Activated naive CD4-positive, alpha-beta T cell treated with anti-CD3 and anti-CD28 coated beads for 36 hours (primary cell): ENCODE measurements around the gene KRT6C. TPM values are rescaled to one million over a fixed set of nuclear protein-coding genes. Genes with fewer than 3 reads are reported as not detected.
"Not testable (repeated sequence)": the region's sequence is repeated elsewhere in the genome, so short reads cannot be mapped to it uniquely, and the experiment has no call there.

Experiments
- CTCF ChIA-PET: fragments of 350-600 bp; sonication (Branson Sonifier 250); formaldehyde crosslinking; loops from one replicate; lab custom pipeline; 2021; ENCODE audit warnings: antibody characterized with exemption; lab: Charles Lee
- DNase-seq: peaks from one replicate; pipeline ENCODE4 v3.0.0-alpha.2; 2020
- H3K27ac Mint-ChIP-seq: one replicate; pipeline ENCODE4 v1.8.0; 2021; ENCODE audit warnings: mild to moderate bottlenecking, mixed read lengths
- H3K27me3 Mint-ChIP-seq: one replicate; pipeline ENCODE4 v1.8.0; 2021; ENCODE audit warnings: low read depth, mixed read lengths
- H3K36me3 Mint-ChIP-seq: one replicate; pipeline ENCODE4 v1.8.0; 2021; ENCODE audit warnings: low read depth, mixed read lengths
- H3K4me1 Mint-ChIP-seq: one replicate; pipeline ENCODE4 v1.8.0; 2021; ENCODE audit warnings: low read depth, mixed read lengths
- H3K4me3 Mint-ChIP-seq: one replicate; pipeline ENCODE4 v1.8.0; 2021; ENCODE audit warnings: mild to moderate bottlenecking, moderate library complexity, mixed read lengths
- H3K9me3 Mint-ChIP-seq: one replicate; pipeline ENCODE4 v1.8.0; 2021; ENCODE audit warnings: mixed read lengths
- intact Hi-C: fragments of 100-400 bp; cut with micrococcal nuclease; formaldehyde crosslinking; loops from one replicate; pipeline ENCODE4 v1.15.1; 2023
- total RNA-seq, 2 experiments: library from RNA; stranded (reverse); gene quantifications; one replicate each; pipeline ENCODE4 v1.2.3, GENCODE V29; 2021

Gene KRT6C
- total RNA-seq, 2 experiments from 2014 or later, result not detected

DNA sequence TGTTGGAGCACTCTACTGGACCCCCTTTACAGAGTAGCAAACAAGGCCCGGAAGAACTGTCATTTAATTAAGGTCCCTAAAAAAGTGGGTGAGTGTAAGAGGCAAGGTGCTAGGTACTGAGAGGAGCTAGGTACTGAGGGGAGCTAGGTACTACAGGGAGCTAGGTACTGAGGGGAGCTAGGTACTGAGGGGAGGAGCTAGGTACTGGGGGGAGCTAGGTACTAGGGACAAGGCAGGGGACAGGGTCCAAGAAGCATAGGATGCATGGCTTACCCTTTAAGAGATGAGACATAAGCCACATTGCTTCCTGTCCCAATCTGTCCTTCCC lies 41.7 kb upstream of the KRT6C start:
- Mint-ChIP-seq H3K36me3 (no peaks in the 10 kb centered on the region), H3K4me1 (no peaks in the 10 kb centered on the region), H3K27me3 (peaks cover 5% of the 10 kb centered on the region), H3K27ac (no peak overlapping the region), H3K4me3 (no peak overlapping the region), H3K9me3 (peaks cover 4% of the 10 kb centered on the region)
- intact Hi-C loops, result no loop called here
- CTCF ChIA-PET, result no interaction called here
- no peak for DNase-seq

DNA sequence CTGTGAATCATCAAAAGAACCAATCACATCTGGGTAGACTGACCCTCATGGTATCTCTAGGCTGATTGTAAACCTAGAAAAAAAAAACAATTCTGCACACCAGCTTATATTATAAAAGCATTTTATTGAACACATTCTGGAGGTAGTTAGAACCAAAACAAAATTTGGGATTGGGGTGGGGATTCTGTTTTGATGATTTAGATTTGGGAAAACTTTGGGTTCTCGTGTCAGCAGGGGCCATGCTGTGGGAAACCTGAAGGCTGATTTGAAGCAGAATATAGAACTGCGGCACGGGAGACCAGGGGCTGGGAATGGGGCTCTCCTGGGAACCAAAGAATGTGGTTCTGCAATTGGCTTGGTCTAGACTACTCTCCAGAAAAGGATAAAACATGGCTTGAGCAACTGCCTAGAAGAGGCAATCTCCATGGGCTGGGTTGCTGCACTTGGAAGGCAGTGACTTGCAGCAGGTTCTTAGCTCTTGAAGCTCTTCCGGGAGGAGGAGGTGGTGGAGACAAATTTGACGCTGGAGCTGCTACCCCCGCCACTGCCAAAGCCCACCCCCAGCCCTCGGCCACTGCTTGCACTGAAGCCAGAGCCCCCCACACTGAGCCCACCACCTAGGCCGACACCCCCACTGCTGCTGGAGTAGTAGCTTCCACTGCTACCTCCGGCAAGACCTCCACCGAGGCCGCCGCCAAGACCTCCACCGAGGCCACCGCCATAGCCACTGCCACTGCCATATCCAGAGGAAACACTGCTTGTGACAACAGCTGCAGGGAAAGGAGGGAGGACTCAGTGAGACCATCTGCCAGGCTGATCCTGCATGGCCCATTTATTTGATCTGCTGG lies 41.1 kb upstream of the KRT6C start:
- intact Hi-C loops, result no loop called here
- Mint-ChIP-seq H3K4me3 (no peak overlapping the region), H3K4me1 (no peaks in the 10 kb centered on the region), H3K27ac (no peak overlapping the region), H3K27me3 (peaks cover 9% of the 10 kb centered on the region), H3K36me3 (no peaks in the 10 kb centered on the region), H3K9me3 (peaks cover 6% of the 10 kb centered on the region)
- CTCF ChIA-PET, result no interaction called here
- no peak for DNase-seq

- peaks cover 10% of the 10 kb centered on the region for H3K27me3 Mint-ChIP-seq
- H3K4me1 Mint-ChIP-seq, result no peaks in the 10 kb centered on the region
- H3K27ac Mint-ChIP-seq, result no peak overlapping the region
- CTCF ChIA-PET, result no interaction called here
- no peaks in the 10 kb centered on the region for H3K36me3 Mint-ChIP-seq
- intact Hi-C loops, result no loop called here
- no peak for DNase-seq
- peaks cover 6% of the 10 kb centered on the region for H3K9me3 Mint-ChIP-seq
- no peak overlapping the region for H3K4me3 Mint-ChIP-seq
Measured at GRCh38 chr12:52513736-52514135, 40.1 kb upstream of the KRT6C start.

DNA sequence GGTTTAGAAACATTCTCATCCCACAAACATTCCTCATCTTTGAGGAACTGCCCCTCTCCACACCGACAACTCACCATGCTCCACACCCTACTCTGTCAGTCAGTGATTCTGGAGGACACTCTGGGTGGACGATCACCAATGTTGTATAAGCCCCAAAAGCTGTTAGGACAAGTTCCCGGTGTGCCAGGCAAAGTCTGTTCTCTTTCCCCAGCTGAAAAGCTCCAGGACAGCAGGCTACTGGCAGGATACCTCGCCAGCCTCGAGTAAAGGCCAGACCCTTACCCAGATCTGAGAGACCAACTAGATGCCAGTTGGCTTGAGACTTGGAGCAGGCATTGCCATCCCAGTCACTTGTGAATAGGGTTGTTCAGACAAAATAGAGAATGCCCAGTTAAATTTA lies 34.6 kb upstream of the KRT6C start:
- CTCF ChIA-PET, result interaction anchor here (0.9 to 3.2 kb wide), 4 partner anchors 9 to 351 kb away, joined by 3 to 11 read pairs (median 4); partner anchors contain the start of gene KRT5
- no peak for DNase-seq
- Mint-ChIP-seq H3K27me3 (peaks cover 35% of the 10 kb centered on the region), H3K9me3 (peaks cover 7% of the 10 kb centered on the region), H3K36me3 (no peaks in the 10 kb centered on the region), H3K4me3 (no peak overlapping the region), H3K27ac (no peak overlapping the region), H3K4me1 (peaks cover 3% of the 10 kb centered on the region)
- intact Hi-C loops, result loop anchor here (10.0 kb wide), 2 partner anchors 133 to 353 kb away; no protein-coding TSS in a partner anchor

DNA sequence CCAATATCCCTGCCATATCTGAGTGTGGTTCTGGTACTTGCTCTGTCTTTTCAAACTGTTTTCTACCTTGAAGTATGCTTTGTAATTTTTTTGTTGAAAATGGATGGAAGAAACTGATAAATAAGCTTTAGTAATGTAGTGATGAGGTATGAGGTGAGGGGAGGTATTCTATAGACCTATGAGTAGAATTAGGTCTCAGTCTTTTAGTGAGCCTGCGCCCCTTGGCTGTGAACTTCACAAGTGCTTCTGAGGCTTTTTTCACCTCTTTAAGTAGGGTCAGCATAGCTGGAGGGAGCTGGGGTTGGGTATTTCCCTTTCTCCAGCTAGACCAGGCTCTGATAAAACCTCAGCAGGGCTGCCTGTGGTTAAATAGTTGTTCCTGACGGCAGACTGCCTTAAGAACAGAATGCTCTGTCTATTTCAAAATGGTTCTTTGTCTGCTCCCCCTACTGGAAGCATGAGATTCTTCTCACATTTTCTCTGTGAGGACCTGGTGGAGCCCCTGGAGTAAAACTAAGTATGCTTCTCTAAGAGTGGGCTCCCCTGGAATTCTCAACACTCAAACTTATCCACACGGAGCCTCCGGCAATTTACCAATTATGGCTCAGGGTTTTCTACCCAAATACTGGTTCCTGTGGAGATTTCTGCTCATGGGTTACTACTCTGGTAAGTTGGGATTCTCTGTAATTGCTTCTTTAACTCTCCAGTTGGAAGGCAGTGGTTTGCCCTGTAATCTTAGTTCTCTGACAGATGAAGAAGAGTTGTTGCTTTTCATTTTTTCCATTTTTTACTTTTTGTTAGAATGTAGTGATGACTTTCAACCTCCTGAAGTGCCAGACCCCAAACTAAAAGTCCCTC lies 33.5 kb upstream of the KRT6C start:
- Mint-ChIP-seq H3K36me3 (no peaks in the 10 kb centered on the region), H3K27ac (no peak overlapping the region), H3K4me3 (no peak overlapping the region), H3K4me1 (peaks cover 3% of the 10 kb centered on the region), H3K27me3 (peaks cover 35% of the 10 kb centered on the region), H3K9me3 (peaks cover 8% of the 10 kb centered on the region)
- DNase-seq, result no peak
- intact Hi-C loops, result loop anchor here (10.0 kb wide), 2 partner anchors 132 to 352 kb away; no protein-coding TSS in a partner anchor
- CTCF ChIA-PET, result interaction anchor here (0.7 to 3.2 kb wide), 8 partner anchors 10 to 364 kb away, joined by 3 to 11 read pairs (median 3); partner anchors contain the start of gene KRT5

DNA sequence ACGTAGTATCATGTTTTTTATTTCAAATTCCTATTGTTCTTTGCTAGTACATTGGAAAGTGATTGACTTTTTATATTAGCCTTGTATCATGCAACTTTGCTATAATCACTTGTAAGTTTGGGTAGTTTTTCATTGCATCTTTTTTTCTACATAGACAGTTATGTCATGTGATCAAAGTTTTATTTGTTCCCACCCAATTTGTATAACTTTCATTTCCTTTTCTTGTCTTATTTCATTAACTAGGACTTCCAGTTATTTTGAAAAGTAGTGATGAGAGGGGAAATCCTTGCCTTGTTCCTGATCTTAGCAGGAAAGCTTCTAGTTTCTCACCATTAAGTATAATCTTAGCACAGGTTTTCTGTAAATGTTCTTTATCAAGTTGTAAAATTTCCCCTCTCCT lies 29.3 kb upstream of the KRT6C start:
- CTCF ChIA-PET, result interaction anchor here (0.7 kb wide), 1 partner anchor 13 kb away, joined by 3 read pairs; no protein-coding TSS in a partner anchor
- Mint-ChIP-seq H3K36me3 (no peaks in the 10 kb centered on the region), H3K4me3 (no peak overlapping the region), H3K27ac (no peak overlapping the region), H3K27me3 (peaks cover 21% of the 10 kb centered on the region), H3K4me1 (peaks cover 3% of the 10 kb centered on the region), H3K9me3 (peaks cover 2% of the 10 kb centered on the region)
- intact Hi-C loops, result loop anchor here (10.0 kb wide), 2 partner anchors 128 to 348 kb away; no protein-coding TSS in a partner anchor
- DNase-seq, result no peak

- CTCF ChIA-PET, result no interaction called here
- DNase-seq, result no peak
- intact Hi-C loops, result loop anchor here (10.0 kb wide), 2 partner anchors 127 to 347 kb away; no protein-coding TSS in a partner anchor
- no peaks in the 10 kb centered on the region for H3K4me1 Mint-ChIP-seq
- no peaks in the 10 kb centered on the region for H3K36me3 Mint-ChIP-seq
- H3K9me3 Mint-ChIP-seq, result peaks cover 2% of the 10 kb centered on the region
- peaks cover 12% of the 10 kb centered on the region for H3K27me3 Mint-ChIP-seq
- no peak overlapping the region for H3K27ac Mint-ChIP-seq
- no peak overlapping the region for H3K4me3 Mint-ChIP-seq
Measured at GRCh38 chr12:52501490-52501889, 27.9 kb upstream of the KRT6C start.

GRCh38 chr12:52500574-52500973 lies 27.0 kb upstream of the KRT6C start:
- not testable (repeated sequence) for H3K4me3 Mint-ChIP-seq, H3K4me1 Mint-ChIP-seq, H3K9me3 Mint-ChIP-seq, H3K27ac Mint-ChIP-seq, H3K36me3 Mint-ChIP-seq, H3K27me3 Mint-ChIP-seq, DNase-seq
- intact Hi-C loops, result loop anchor here (10.0 kb wide), 2 partner anchors 126 to 346 kb away; no protein-coding TSS in a partner anchor
- CTCF ChIA-PET, result interaction anchor here (1.2 to 1.4 kb wide), 2 partner anchors 370 to 384 kb away, joined by 3 to 6 read pairs; no protein-coding TSS in a partner anchor

DNA sequence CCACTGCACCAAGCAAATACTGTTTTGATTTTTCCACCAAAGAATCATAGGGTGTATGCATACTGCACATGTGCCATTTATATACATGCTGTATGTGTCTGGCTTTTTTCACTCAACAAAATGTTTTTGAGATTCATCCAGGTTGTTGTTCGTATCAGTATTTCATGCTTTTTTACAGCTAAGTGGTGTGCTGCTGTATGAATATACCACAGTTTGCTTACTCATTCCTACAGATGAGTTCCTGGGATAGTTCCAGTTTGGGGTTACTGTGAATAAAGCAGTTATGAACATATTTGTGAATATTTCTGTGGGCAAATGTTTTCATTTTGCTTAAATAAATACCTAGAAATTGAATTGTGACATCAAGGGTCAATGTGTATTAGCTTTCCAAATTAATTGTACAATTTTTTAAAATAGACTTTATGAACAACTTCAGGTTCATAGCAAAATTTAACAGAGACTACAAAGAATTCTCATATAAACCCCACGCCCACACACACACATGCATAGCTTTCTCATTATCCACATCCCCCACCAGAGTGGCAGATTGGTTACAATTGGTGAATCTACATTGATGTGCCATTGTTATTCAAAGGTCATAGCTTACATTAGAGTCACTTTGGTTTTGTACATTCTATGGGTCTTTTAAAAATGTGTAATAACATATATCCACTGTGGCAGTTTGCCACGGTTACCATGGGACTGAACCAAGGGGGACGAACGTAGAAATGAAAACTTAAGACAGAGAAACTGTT lies 26.4 kb upstream of the KRT6C start:
- no peaks in the 10 kb centered on the region for H3K4me1 Mint-ChIP-seq
- no peak overlapping the region for H3K27ac Mint-ChIP-seq
- no peaks in the 10 kb centered on the region for H3K27me3 Mint-ChIP-seq
- H3K36me3 Mint-ChIP-seq, result no peaks in the 10 kb centered on the region
- no peak for DNase-seq
- intact Hi-C loops, result loop anchor here (10.0 kb wide), 2 partner anchors 125 to 345 kb away; no protein-coding TSS in a partner anchor
- CTCF ChIA-PET, result interaction anchor here (0.6 to 1.4 kb wide), 3 partner anchors 57 to 385 kb away, joined by 3 to 6 read pairs (median 3); no protein-coding TSS in a partner anchor
- H3K9me3 Mint-ChIP-seq, result peaks cover 2% of the 10 kb centered on the region
- no peak overlapping the region for H3K4me3 Mint-ChIP-seq

DNA sequence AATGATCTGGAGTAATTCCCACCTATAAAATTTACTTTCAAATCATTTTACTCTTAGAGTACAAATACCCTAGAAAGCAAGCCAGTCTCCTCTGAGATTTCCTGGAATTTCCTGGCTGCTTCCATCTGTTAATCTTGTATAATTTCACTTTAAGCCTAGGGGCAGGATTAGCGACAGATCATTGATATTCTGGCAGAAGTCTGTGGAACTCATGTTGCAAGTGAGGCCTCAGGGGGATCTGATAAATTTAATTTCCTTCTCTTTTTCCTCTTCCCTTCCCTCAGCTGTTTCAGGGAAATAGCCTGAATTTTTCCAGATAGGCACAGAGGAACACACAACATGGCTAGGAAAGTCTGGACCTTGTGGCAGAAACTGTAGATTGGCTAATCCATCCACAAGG lies 25.3 kb upstream of the KRT6C start:
- Mint-ChIP-seq H3K4me3 (no peak overlapping the region), H3K27ac (no peak overlapping the region), H3K4me1 (no peaks in the 10 kb centered on the region), H3K9me3 (peaks cover 2% of the 10 kb centered on the region), H3K36me3 (no peaks in the 10 kb centered on the region), H3K27me3 (no peaks in the 10 kb centered on the region)
- intact Hi-C loops, result no loop called here
- DNase-seq, result no peak
- CTCF ChIA-PET, result no interaction called here

DNA sequence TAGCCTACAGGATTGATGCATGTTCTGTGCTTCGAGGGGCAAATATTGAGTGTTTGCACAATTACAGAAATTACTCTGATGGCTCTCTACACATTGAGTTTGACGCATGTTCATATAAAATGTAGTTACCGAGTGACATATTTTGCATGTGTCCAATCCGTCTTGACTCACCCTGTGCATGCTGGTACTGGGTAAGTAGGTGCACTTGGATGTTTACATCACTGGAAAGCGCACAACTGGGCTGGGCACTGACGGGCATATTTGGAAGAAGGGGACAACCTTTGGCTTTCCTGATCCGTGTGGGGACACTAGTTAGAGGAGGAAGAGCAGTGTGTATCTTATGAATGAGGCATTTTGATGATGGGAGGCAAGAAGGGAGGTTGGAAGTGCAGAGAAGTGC lies 24.4 kb upstream of the KRT6C start:
- Mint-ChIP-seq H3K27me3 (no peaks in the 10 kb centered on the region), H3K36me3 (no peaks in the 10 kb centered on the region), H3K9me3 (no peaks in the 10 kb centered on the region), H3K27ac (no peak overlapping the region), H3K4me3 (no peak overlapping the region), H3K4me1 (no peaks in the 10 kb centered on the region)
- CTCF ChIA-PET, result no interaction called here
- DNase-seq, result no peak
- intact Hi-C loops, result no loop called here
